ENCODE measurements around the gene HOXB2.

GRCh38 chr17:48551596-48552465 is 6.9 kb upstream of the HOXB2 start:
- no peak for TF ChIP-seq CTCF (IDR thresholded peaks at IDR 0.05; ENCODE audit: low read length)
- TF ChIP-seq EZH2 (IDR thresholded peaks at IDR 0.05; ENCODE audit: borderline replicate concordance, low read length), result no peak
